LNCAP (cell line): ENCODE measurements around the gene CCDC85C.

ENCODE experiments used
- TF ChIP-seq, protein P1 (sequence below): fragments of 450-650 bp; IDR thresholded peaks from 2 replicates; pipeline ENCODE4 v1.5.1; 2017; ENCODE audit warnings: mild to moderate bottlenecking

The CCDC85C gene

DNA sequence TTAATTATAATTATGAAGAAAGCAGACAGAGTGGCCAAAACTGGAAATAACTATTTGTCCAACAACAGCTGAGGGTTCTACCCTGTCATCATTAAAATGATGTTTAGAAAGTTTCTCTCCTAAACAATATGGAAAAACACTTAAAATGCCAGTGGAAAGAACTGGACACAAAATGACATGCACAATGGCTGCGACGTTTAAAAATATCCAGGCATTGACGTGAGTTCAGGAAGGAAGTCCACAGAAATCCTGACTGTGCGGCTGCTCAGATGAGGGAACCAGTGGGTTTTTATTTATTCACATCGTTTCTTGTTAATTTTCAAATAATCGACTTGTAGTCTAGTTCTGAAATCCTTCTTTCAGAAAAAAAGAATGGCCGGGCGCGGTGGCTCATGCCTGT is 64.5 kb downstream of the CCDC85C start:
- TF ChIP-seq, protein P1, sequence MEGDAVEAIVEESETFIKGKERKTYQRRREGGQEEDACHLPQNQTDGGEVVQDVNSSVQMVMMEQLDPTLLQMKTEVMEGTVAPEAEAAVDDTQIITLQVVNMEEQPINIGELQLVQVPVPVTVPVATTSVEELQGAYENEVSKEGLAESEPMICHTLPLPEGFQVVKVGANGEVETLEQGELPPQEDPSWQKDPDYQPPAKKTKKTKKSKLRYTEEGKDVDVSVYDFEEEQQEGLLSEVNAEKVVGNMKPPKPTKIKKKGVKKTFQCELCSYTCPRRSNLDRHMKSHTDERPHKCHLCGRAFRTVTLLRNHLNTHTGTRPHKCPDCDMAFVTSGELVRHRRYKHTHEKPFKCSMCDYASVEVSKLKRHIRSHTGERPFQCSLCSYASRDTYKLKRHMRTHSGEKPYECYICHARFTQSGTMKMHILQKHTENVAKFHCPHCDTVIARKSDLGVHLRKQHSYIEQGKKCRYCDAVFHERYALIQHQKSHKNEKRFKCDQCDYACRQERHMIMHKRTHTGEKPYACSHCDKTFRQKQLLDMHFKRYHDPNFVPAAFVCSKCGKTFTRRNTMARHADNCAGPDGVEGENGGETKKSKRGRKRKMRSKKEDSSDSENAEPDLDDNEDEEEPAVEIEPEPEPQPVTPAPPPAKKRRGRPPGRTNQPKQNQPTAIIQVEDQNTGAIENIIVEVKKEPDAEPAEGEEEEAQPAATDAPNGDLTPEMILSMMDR: no peak

DNA sequence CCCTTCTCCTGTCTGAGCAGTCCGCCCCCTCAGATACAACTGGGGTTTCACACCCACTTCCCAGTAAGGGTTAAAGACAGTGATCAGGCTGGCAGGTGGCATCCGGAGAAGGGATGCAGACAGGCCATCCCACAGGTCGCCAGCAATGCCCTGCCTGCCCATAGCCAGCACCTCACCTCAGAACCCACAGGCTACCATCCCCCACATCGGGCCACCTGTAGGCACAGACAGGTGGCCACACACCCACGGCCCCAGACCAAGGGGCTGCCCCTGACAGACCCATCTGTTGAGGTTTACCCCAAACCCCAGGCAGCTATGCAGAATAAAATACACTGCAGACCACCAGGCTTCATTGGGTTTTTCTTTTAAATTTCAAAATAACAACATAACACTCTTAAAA is 65.3 kb downstream of the CCDC85C start:
- TF ChIP-seq, protein P1: no peak

DNA sequence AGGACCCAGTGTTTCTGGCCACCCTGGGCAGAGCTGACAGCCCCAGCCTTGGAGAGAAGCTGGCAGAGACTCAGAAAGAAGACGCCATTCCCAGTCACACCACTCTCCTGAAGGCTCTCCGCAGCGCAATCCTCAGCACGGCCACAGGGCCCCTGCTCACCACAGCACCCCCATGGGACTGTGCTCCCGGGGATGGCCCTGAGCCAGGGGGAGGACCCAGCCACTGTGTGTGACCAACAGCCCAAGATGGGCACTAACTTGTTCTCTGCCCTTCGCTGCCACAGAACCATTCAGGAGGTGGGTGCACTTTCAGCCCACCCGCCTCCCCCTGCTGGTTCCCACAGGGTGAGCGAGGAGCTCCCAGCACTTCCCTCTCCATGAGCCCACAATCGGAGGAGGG is 65.7 kb downstream of the CCDC85C start:
- TF ChIP-seq, protein P1: no peak

DNA sequence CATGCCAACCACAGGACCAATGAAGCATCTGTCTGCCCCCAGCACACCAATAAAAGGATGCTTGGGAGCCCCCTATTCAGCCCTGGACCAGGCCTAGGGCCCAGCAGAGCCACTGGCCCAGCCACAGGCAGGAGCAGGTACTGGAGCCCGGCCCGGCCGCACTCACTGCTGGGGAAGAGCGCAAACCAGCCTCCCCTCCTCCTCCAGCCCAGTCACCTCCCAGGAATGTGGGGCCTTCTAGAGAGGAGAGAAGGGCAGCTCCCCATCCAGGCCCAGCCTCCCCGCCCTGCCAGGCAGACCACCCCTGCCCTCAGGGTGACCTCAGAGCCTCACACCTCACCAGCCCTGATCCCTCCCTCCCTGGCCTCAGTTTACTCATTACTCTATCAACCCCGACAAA is 66.6 kb downstream of the CCDC85C start:
- TF ChIP-seq, protein P1: no peak

DNA sequence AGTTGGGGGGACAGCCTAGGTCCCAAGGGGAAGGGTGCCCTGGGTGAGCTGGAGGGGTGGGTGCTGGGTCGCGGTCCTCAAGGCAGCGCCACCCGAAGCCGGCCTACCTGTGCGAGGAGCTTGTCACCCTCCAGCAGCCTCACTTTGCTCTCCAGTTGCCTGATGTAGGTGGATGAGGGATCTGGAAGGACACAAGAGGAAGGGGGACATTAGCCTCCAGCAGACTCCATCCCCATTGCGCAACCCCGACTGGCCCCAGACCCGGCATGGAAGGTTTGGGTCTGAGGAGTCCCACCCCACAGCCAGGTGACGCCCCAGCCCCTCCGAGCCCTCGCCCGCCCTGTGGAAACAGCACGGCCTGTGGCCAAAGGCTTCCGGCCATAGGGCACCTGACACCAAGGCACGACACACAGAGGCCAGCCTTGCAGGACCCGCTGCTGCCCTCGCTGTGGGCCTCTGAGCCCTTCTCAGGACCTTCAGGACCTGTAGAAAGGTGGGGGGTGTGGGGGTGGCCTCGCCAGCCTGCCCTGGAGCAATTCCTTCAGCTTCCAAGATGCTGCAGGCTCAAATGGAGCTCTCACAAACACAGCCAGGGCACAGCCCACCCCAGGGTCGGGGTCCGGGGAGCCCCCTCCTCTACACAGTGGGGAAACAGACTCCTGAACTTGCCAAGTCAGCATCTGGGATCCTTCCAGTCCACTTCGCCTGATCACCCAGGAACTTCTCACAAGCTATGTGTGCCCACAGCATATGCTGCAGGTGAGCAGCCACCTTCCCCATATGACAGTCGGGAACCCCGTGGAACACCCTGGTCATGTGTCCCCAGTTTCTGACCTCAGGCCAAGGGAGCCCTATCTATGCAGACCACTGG is 67.9 kb downstream of the CCDC85C start:
- TF ChIP-seq, protein P1: no peak

DNA sequence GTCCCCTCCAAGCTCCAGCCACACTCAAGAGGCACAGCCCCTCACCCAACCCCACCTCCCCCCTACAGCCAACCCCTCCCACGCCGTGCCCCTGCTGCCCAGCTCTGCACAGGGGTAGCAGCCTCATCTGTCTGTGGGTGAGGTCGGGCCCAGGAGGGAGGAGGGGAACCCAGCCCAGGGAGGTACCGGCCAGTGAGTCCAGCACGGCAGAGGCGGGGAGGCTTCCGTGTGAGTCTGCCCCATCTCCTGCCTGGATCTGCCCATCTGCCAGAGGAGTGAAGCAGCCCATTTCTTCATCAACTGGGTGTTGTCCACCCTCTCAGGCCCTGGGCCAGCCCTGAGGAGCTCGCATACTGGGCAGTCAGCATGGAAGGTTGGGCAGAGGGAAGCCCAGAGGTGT is 68.6 kb downstream of the CCDC85C start:
- TF ChIP-seq, protein P1: no peak

DNA sequence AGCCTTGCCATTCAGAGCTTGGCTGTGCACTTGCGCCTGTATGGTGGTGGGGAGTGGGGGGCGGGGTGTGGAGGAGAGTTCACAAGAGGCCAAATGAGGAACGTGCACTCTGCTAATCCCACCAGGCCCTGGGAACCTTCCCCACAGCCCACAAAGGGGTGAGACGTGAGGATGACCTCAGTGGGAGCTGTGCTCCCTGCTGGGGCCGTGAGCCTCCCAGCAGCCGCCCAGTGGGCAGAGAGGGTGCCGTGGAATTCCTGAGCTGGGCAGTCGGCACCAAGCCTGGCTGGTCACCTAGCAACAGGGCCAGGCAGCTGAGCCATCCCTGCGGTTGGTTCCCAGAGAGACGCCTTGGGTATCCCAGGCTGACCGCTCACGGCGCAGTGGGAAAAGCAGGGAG is 69.1 kb downstream of the CCDC85C start:
- TF ChIP-seq, protein P1: no peak
